ENCODE measurements around the gene TANC1. TPM values are rescaled to one million over a fixed set of nuclear protein-coding genes. Genes with fewer than 3 reads are reported as not detected.
A peak's percentile ranks its signal among the peaks of the same experiment; 100 is the strongest.

TANC1 gene
- total and polyA plus RNA-seq, 5 experiments from 2014 or later, result 0.05 to 0.17 (median 0.09) TPM; not detected in 1

DNA sequence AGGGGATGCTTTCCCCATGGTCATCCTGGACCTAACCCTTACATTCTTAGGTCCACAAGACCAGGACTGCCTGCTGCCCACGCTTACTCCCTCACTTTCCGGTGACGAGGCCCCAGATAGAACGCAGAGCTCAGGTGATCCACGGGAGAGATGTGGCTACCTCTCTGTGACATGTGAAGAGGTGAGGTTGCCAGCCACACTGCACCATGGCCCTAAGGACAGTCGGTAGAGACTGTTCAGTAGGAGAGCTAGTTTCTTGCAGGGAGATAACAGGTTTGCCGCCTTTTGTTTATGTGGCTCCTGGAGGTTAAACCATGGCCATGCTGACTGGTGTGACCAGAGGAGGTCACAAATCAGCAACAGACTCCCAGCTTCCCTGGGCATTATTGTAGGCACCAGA, 246.7 kb downstream of the TANC1 start:
- POLR2A ChIA-PET, result no interaction called here
- ATAC-seq (no peak), DNase-seq (no peak)
- H3K27ac Mint-ChIP-seq, result peak overlapping the region in 2 of 10 donors; percentile 33 to 69
- H3K36me3 Mint-ChIP-seq, result peaks cover 0 to 4% (median 0%) of the 10 kb centered on the region in 3 donors
- H3K27me3 Mint-ChIP-seq, result no peaks in the 10 kb centered on the region
- peaks cover 14 to 23% (median 21%) of the 10 kb centered on the region in 4 donors for H3K4me1 Mint-ChIP-seq
- H3K9me3 Mint-ChIP-seq, result peaks cover 0 to 9% (median 0%) of the 10 kb centered on the region in 9 donors
- no peak overlapping the region for H3K4me3 Mint-ChIP-seq

DNA sequence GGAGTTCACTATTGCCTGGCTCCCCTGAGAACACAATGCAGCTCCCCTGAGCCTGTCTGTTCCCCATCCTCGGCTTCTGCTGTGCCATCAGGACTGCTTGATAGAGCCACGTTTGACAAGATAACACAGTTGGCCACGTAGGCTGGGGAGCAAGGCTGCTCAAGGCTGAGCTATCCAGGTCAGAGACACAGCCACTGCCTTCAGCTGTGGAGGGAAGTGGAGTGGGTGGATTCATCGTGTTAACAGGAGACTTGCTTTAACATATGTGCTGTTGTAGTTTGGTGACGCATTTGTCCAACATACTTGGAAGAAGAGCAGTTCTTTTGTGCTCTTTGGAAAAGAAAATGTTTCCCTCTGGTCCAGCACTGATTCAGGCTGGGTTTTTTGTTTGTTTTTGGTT, 249.2 kb downstream of the TANC1 start:
- no peak for DNase-seq
- no peak for ATAC-seq
- H3K36me3 Mint-ChIP-seq, result peaks cover 0 to 4% (median 0%) of the 10 kb centered on the region in 3 donors
- no peak overlapping the region for H3K27ac Mint-ChIP-seq
- peaks cover 0 to 6% (median 2%) of the 10 kb centered on the region in 4 donors for H3K4me1 Mint-ChIP-seq
- POLR2A ChIA-PET, result no interaction called here
- peaks cover 0 to 2% (median 0%) of the 10 kb centered on the region in 5 donors for H3K27me3 Mint-ChIP-seq
- H3K9me3 Mint-ChIP-seq, result peaks cover 0 to 9% (median 0%) of the 10 kb centered on the region in 9 donors
- H3K4me3 Mint-ChIP-seq, result no peak overlapping the region

DNA sequence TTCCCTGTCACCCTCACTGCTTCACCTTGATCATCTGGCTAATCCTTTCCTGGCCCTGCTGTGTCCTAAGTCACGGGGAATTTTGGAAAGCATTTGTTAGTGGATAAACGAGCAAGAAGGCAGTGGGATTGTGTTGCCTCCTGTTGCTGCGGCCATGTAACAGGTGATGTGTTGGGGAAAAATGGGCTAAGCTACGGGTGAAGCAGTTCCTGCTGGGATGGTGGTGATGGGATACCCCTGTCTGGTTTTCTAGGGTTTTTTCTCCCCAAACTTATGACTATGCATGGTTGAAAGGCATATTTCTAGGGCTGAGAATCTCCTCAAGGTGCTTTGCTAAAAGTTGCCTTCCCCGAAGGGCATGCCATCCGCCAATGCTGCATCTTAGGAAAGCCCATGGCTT, 249.9 kb downstream of the TANC1 start:
- peaks cover 0 to 2% (median 0%) of the 10 kb centered on the region in 5 donors for H3K27me3 Mint-ChIP-seq
- H3K4me3 Mint-ChIP-seq, result no peak overlapping the region
- no peak overlapping the region for H3K27ac Mint-ChIP-seq

DNA sequence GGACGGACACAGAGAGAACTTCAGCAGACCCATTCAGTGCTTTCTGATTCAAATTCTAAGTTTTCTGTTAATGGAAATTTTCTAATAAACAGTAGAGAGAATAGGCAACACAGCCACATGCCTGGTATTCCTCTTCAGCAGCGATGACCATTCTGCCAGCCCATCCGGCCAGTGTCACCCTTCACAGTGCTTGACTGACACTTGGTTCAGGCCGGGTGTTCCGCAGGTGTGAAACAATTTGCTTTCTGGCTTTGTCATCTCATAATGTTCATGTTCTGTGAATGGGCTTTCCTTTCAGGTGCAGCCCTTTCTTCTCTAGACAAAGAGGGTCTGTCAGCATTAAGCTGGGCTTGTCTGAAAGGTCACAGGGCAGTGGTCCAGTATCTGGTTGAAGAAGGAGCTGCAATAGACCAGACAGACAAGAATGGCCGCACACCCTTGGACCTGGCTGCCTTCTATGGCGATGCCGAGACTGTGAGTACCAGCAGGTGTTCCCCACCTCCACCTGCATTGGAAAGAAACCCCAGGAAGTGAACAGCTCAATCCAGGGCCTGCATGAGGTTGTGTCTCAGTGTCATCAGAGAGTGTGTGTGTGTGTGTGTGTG, 251.1 kb downstream of the TANC1 start:
- peaks cover 0 to 12% (median 7%) of the 10 kb centered on the region in 4 donors for H3K4me1 Mint-ChIP-seq
- peaks cover 0 to 4% (median 0%) of the 10 kb centered on the region in 3 donors for H3K36me3 Mint-ChIP-seq
- POLR2A ChIA-PET, result no interaction called here
- H3K27ac Mint-ChIP-seq, result peak overlapping the region in 1 of 10 donors; percentile 59
- ATAC-seq (no peak), DNase-seq (no peak)
- H3K27me3 Mint-ChIP-seq, result peaks cover 0 to 2% (median 0%) of the 10 kb centered on the region in 5 donors
- H3K9me3 Mint-ChIP-seq, result peaks cover 0 to 9% (median 0%) of the 10 kb centered on the region in 9 donors
- no peak overlapping the region for H3K4me3 Mint-ChIP-seq

More for the DNA sequence above, 249.9 kb downstream of the TANC1 start:
- Mint-ChIP-seq H3K4me1 (peaks cover 0 to 6% (median 3%) of the 10 kb centered on the region in 4 donors), H3K9me3 (peaks cover 0 to 9% (median 0%) of the 10 kb centered on the region in 9 donors), H3K36me3 (peaks cover 0 to 4% (median 0%) of the 10 kb centered on the region in 3 donors)
- ATAC-seq (no peak), DNase-seq (peak in 1 of 10 donors; percentile 60)
- POLR2A ChIA-PET, result no interaction called here

DNA sequence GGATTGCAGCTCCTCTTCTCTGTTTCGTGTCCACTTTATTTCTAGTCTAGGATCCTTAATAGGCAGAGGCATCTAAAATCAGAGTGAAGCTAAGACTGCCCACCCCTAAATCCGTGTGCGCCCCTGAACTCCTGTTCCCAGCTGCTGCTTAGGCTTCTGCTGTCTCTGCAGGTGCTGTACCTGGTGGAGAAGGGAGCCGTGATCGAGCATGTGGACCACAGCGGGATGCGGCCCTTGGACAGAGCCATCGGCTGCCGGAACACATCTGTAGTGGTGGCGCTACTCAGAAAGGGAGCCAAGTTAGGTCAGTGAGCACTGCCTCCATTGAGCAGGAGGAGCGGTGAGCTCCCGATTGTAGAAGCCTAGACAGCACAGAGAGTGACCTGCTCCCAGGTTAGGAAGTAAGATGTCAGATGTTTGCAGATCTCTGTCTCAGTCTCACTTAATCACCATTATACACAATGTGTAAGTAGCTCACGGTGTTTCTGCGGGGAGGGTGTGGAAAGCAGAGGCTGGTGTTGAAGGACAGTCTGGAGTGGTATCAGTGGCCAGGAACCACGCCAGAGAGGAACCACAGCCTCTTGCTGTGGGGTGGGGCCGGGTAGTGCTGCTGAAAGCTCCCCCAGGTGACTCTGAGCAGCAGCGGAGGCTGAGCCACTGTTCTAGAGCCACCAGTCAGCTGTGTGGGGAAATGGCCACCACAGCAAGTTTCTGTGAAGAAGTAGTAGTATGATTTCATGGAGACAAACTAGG, 255.8 kb downstream of the TANC1 start:
- Mint-ChIP-seq H3K27me3 (peaks cover 0 to 2% (median 0%) of the 10 kb centered on the region in 5 donors), H3K4me3 (no peak overlapping the region), H3K9me3 (no peaks in the 10 kb centered on the region), H3K27ac (peak overlapping the region in 2 of 10 donors; percentile 34 to 42), H3K4me1 (peaks cover 21 to 51% (median 43%) of the 10 kb centered on the region in 4 donors), H3K36me3 (no peaks in the 10 kb centered on the region)
- DNase-seq (no peak), ATAC-seq (no peak)
- POLR2A ChIA-PET, result no interaction called here

DNA sequence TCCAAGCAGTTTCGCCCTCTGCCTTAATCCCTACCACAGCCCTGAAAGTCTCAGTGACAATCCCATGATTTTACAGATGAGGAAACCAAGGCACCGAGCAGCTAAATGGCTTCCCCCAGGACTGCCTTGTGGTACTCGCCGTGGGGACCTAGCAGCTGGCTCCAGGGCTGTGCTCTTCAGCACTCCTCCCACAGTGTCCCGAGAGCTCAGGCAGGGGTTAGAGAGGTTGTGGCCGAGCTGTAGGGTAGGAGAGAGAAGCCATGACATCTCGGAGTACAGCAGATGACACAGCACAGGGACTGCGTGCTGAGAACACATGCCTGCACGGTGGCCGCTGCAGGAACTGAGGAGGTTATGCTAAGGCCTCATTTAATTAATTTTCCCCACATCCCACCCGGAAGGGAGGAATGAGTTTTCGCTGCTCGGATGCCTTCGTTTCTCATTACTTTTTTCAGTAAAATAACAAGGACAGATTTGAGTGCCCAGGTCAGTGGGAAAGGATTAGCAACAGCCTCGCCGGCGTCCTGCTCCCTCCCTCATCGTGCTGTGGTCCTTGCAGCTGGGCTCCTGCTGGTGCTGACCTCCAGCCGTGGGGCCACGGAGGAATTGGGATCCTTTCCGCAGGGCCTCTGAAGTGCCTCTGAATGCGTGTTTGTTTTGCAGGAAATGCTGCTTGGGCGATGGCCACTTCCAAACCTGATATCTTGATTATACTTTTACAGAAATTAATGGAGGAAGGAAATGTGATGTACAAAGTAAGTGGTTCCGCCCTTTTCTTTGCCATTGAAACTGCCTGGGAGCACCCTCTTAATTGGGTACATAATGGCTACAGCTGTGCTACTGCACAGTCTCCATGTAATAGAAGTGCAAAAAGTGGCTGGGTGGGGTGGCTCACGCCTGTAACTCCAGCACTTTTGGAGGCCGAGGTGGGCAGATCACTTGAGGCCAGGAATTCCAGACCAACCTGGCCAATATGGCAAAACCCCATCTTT, 256.9 kb downstream of the TANC1 start:
- H3K4me3 Mint-ChIP-seq, result peak overlapping the region in 1 of 10 donors; percentile 62
- H3K9me3 Mint-ChIP-seq, result no peaks in the 10 kb centered on the region
- H3K27me3 Mint-ChIP-seq, result peaks cover 0 to 2% (median 0%) of the 10 kb centered on the region in 5 donors
- no peak for ATAC-seq
- POLR2A ChIA-PET, result interaction anchor here (1.4 kb wide), 1 partner anchor 15 kb away, joined by 3 read pairs; no protein-coding TSS in a partner anchor
- peaks cover 0 to 4% (median 0%) of the 10 kb centered on the region in 3 donors for H3K36me3 Mint-ChIP-seq
- peaks cover 23 to 54% (median 49%) of the 10 kb centered on the region in 4 donors for H3K4me1 Mint-ChIP-seq
- no peak for DNase-seq
- peak overlapping the region in 4 of 10 donors; percentile 6 to 74 (median 45) for H3K27ac Mint-ChIP-seq

DNA sequence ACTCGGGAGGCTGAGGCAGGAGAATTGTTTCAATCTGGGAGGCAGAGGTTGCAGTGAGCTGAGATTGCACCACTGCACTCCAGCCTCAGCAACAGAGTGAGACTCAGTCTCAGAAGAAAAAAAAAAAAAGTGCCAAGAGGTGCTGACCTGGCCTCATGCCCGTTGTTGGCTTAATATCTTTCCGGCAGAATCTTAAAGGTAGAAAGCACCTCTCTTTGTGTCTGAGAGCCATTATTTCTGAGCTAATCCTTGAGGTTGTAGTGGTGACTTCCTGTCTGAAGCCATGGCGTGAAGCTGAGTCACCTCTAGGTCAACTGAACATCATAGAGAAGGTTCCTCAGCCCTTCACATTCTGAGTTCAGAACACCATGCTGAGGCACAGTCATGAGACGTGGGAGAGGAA, 257.6 kb downstream of the TANC1 start:
- H3K27me3 Mint-ChIP-seq, result peaks cover 0 to 2% (median 0%) of the 10 kb centered on the region in 5 donors
- H3K9me3 Mint-ChIP-seq, result no peaks in the 10 kb centered on the region
- peaks cover 0 to 4% (median 0%) of the 10 kb centered on the region in 3 donors for H3K36me3 Mint-ChIP-seq
- ATAC-seq (peak in 1 of 2 donors; percentile 39), DNase-seq (no peak)
- peak overlapping the region in 4 of 10 donors; percentile 4 to 62 (median 33) for H3K4me3 Mint-ChIP-seq
- POLR2A ChIA-PET, result interaction anchor here (1.4 kb wide), 1 partner anchor 16 kb away, joined by 3 read pairs; no protein-coding TSS in a partner anchor
- H3K27ac Mint-ChIP-seq, result peak overlapping the region in 5 of 10 donors; percentile 42 to 78 (median 66)
- H3K4me1 Mint-ChIP-seq, result peaks cover 23 to 54% (median 49%) of the 10 kb centered on the region in 4 donors

DNA sequence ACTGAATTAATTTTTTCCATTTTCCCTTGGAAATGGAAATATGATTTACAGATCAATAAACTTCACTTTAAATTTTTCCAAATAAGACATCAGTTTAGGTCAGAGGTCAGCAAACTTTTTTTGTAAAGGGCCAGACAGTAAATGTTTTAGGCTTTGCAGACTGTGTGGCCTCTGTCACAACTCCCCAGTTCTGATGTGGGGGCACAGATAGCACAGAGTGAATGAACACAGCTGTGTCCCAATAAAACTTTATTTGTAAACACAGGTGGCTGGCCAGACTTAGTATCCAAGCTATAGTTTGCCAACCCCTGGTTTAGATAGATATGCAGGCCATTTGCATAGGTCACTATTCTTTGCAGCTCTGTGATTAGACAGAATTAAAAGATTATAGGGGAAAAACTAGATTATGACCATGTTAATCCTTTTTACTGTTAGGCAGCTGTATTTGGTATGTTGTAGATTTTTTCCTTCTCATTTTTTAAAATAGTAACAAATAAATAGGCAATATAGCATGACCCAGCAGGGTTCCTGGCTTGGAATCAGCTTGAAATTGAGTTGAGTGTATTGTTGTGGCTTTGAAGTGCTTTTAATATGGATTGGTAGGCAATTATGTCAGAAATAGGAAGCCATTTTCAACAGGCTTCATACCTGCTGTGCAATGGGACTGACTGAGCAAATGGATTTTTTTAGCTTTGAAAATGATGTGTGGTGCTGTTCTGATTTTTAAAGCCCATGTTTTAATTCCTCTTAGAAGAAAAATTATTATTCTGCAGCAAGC, 258.4 kb downstream of the TANC1 start:
- H3K27me3 Mint-ChIP-seq, result no peaks in the 10 kb centered on the region
- POLR2A ChIA-PET, result interaction anchor here (1.4 kb wide), 1 partner anchor 17 kb away, joined by 3 read pairs; no protein-coding TSS in a partner anchor
- ATAC-seq (no peak), DNase-seq (no peak)
- H3K36me3 Mint-ChIP-seq, result peaks cover 0 to 4% (median 0%) of the 10 kb centered on the region in 3 donors
- peak overlapping the region in 6 of 10 donors; percentile 9 to 87 (median 77) for H3K27ac Mint-ChIP-seq
- peaks cover 21 to 54% (median 49%) of the 10 kb centered on the region in 4 donors for H3K4me1 Mint-ChIP-seq
- H3K4me3 Mint-ChIP-seq, result peak overlapping the region in 4 of 10 donors; percentile 0 to 61 (median 35)
- H3K9me3 Mint-ChIP-seq, result no peaks in the 10 kb centered on the region

DNA sequence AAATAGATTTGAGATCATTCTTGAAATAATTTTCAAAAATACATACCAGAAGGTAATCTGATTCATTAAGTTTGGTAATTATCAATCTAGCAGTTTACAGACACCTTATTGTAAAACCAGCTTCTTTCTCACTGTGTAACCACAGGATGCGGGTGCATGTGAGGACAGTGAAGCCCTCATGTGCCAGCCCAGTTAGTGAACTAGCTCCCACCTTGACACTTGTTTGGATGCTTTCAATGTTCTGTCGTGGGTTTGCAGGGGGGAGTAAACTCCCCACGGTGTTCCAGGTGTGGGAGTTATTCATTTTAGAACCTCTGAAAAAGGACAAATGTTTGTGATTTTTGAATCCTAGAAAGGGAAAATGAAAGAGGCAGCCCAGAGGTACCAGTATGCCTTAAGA, 259.0 kb downstream of the TANC1 start:
- ATAC-seq (peak; percentile 50 to 76), DNase-seq (peak in 5 of 10 donors; percentile 15 to 40 (median 30))
- peak overlapping the region in 9 of 10 donors; percentile 9 to 87 (median 72) for H3K27ac Mint-ChIP-seq
- POLR2A ChIA-PET, result interaction anchor here (0.6 kb wide), 1 partner anchor 19 kb away, joined by 4 read pairs; no protein-coding TSS in a partner anchor
- H3K27me3 Mint-ChIP-seq, result no peaks in the 10 kb centered on the region
- H3K4me1 Mint-ChIP-seq, result peaks cover 21 to 54% (median 49%) of the 10 kb centered on the region in 4 donors
- peak overlapping the region in 7 of 10 donors; percentile 32 to 66 (median 45) for H3K4me3 Mint-ChIP-seq
- no peaks in the 10 kb centered on the region for H3K9me3 Mint-ChIP-seq
- peaks cover 0 to 4% (median 0%) of the 10 kb centered on the region in 3 donors for H3K36me3 Mint-ChIP-seq

DNA sequence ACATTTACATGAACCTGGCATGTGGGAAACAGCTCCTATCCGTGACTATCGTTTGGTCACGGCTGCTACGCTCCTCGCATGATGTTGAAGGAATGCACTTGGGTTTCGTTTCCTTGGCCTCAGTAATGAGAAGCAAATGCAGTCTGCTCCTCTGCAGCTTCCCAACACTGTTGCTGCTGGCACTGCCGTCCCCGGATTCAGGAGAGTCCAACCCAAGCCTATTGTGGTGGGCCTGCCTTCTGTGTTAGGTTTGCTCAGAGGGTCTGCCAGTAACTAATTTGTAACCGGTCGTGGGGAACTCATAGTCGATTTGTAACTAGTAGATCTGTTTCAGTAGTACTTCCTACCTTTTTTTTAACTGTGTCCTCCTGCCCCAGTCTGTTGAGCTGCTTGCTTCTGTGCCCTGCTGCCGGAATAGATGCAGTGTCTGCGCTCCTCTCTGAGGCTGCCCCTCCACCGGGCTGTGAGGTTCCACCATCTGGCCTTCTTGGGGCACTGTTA, 259.7 kb downstream of the TANC1 start:
- peak overlapping the region; percentile 14 to 84 (median 75) for H3K27ac Mint-ChIP-seq
- no peaks in the 10 kb centered on the region for H3K27me3 Mint-ChIP-seq
- no peaks in the 10 kb centered on the region for H3K9me3 Mint-ChIP-seq
- no peak for ATAC-seq
- DNase-seq, result no peak
- H3K36me3 Mint-ChIP-seq, result peaks cover 0 to 6% (median 0%) of the 10 kb centered on the region in 3 donors
- peak overlapping the region; percentile 0 to 70 (median 55) for H3K4me3 Mint-ChIP-seq
- POLR2A ChIA-PET, result interaction anchor here (0.6 to 0.9 kb wide), 2 partner anchors 18 to 19 kb away, joined by 3 to 4 read pairs; no protein-coding TSS in a partner anchor
- peaks cover 21 to 54% (median 49%) of the 10 kb centered on the region in 4 donors for H3K4me1 Mint-ChIP-seq
